ENCODE data around the gene PLSCR4.
"Not testable (repeated sequence)": the region's sequence is repeated elsewhere in the genome, so short reads cannot be mapped to it uniquely, and the experiment has no call there.

The PLSCR4 gene

GRCh38 chr3:146250449-146251382 is at the start of gene PLSCR4:
PLSCR4 (minus strand) TSS chr3:146251105; CDS start chr3:146222071, 29,034 bp downstream.
- DNase-seq: peak; percentile 21 to 76

GRCh38 chr3:146293401-146293800 is 42.5 kb upstream of the PLSCR4 start:
- DNase-seq: not testable (repeated sequence)

GRCh38 chr3:146283781-146284445 is 33.0 kb upstream of the PLSCR4 start:
- no peak for DNase-seq

DNA sequence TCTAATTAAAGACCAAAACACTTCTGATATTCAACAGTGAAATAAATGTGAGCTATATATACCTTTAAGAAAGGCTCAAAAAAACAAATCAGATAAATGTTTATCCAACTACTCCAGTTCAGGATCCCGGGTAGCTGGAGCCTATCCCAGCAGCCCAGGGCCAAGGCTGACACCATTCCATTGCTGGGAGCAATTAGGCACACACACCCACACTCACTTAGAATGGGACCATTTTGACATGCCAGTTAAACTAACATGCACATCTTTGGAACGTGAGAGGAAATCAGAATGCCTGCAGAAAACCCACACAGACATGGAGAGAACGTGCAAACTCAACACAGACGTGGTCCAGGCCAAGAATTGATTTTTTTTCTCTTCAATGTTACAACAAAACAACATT is 30.0 kb upstream of the PLSCR4 start:
- no peak for DNase-seq

DNA sequence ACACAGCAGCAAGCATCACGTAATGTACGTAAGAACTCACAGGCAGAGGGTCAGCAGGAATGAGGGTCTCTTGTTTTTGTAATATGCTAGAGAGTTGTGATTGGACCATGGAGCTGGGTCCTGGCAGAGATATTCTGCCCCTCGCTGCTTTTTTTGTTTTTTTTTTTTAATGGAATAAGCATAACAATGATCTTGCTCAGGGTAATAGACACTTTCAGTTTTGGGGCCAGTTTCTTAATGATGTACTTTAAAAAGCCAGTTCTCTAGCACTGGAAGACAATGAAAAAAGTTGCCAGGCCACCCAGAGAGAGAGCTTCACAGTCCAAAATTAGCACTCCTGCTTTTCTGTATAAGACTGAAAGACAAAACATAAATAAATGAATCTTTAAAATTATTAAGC is 29.0 kb upstream of the PLSCR4 start:
- DNase-seq: no peak

DNA sequence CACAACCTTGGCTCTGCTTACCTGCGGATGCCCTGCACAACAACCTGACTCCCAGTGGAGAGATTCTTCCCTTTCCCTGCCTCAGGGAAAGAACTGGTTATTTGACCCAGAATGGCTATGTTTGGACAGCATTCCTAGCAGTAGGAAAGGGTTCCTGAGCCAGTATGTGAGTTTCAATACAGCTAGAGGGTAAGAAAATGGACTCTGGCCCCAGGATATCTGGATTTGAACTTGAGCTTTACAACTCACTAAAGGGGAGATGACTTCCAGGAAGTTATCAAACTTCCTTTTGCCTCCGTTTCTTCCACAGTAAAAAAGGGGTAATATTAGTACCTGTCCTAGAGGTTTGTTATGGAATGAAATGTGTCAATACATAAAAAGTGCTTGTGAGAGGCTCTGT is 28.1 kb upstream of the PLSCR4 start:
- no peak for DNase-seq

DNA sequence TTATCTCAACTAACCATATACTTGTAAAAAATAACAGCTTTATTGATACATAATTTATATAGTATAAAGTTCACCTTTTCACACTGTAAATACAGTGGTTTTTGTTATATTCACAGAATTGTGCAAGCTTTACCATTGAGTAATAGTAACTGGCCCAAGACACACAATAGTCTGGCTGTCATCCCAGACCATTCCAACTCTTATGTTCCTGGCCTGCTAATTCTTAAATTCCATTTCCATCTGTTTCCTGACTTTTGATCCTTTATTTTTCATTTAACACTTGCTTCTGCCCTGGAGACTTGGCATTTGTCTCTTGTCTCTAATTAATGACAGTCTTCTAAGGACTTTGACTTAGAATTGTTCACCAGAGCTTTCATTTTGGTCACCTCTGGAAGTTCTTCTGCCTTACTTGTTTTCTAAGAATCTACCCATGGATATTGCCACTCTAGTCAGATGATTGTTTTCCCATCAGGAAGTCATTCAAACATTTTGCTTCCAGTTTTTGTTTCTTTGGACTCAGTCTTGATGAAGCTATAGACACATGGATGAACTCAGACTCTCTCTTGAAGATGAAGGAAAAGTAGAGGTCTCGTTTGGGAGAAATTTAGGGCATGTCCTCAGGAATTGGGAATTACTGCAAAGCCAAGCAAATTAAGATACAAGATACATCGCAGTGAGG is 27.2 kb upstream of the PLSCR4 start:
- DNase-seq: no peak

DNA sequence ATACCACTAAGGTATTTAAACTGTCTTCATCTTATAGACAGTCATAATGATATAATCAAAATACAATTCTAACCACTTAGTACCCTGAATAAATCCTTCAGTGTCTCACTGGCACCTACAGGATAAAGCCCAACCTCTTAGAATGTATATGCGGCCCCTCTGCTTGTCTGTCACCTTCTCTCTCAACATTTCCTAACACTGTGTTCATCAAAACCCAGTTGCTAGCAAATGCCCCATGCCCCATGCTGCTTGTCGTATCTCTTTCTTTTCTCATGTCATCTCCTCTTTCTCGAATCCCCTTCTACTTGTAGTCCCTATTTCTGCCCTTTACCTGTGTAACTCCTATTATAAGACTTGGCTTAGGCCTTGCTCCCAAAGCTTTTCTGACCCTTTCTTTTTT is 24.6 kb upstream of the PLSCR4 start:
- no peak for DNase-seq

- no peak for DNase-seq
Observed at GRCh38 chr3:146274833-146275232, 23.9 kb upstream of the PLSCR4 start.

DNA sequence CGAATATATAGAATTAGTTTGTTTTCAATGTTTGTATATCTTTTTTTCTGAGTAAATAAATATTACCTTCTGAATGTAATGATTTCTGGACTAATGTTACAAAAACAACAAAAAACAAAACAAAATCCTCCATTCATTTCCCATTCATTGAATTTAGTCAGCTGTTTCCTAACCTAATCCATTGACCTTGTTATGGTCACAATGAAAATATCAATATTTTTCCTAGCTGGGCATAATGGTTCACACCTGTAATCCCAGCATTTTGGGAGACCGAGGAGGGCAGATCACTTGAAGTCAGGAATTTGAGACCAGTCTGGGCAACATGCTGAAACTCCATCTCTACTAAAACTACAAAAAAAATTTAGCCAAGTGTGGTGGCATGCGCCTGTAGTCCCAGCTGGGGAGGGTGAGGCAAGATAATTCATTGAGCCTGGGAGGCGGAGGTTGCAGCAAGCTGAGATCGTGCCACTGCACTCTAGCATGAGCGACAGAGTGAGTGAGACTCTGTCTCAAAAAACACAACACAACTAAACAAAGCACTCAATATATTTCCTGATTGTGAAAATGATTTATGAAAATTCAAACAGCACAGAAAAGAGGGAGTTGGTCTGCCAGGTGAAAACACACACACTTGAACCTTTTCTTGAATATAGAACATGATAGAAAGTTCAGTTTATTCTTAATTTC is 23.0 kb upstream of the PLSCR4 start:
- no peak for DNase-seq

GRCh38 chr3:146271180-146271579 is 20.3 kb upstream of the PLSCR4 start:
- no peak for DNase-seq

DNA sequence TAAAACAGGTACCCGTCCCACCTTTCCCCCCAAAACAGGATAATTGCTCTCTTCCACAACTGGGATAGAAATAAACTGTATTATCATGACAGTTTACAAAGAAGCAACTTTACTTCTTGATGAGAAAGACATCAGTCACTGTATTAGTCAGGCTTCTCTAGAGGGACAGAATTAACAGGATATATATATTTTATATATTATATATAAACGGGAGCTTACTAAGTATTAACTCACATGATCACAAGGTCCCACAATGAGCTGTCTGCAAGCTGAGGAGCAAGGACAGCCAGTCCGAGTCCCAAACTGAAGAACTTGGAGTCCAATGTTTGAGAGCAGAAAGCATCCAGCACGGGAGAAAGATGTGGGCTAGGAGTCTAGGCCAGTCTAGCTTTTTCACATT is 18.4 kb upstream of the PLSCR4 start:
- DNase-seq: no peak

- DNase-seq: no peak
Observed at GRCh38 chr3:146268535-146269219, 17.8 kb upstream of the PLSCR4 start.

GRCh38 chr3:146265720-146266119 is 14.8 kb upstream of the PLSCR4 start:
- DNase-seq: no peak

DNA sequence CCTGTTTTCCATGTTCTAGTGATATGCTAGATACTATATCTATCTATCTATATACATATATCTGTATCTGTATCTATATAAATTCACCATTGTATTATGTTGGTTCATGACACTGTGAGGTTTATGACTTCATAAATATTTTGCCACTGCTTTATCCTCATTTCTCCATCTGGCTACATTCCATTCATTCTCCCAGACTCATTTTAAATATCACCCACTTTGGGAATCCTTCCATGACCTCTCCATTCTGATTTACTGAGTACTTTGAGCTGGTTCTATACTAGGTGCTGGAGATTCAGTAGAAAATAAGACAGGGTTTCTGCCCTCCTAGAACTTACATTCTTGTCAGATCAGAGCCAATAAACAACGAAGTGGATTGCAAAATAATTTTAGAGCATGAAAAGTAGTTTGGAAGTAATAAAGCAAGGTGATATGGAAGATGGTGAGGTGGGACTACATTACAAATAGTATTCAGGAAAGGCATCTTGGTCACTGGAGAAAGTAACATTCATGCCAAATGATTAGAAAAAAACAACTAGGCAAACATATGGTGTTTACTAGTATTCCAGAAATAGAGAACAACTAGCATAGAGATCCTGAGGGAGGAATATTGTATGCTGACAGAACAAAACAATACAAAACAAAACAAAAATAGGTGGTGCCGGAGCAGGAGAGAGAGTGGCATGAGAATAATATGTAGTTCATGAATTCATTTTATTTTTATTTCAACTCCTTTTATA is 11.6 kb upstream of the PLSCR4 start:
- no peak for DNase-seq

- DNase-seq: no peak
Observed at GRCh38 chr3:146259880-146260589, 9.1 kb upstream of the PLSCR4 start.

DNA sequence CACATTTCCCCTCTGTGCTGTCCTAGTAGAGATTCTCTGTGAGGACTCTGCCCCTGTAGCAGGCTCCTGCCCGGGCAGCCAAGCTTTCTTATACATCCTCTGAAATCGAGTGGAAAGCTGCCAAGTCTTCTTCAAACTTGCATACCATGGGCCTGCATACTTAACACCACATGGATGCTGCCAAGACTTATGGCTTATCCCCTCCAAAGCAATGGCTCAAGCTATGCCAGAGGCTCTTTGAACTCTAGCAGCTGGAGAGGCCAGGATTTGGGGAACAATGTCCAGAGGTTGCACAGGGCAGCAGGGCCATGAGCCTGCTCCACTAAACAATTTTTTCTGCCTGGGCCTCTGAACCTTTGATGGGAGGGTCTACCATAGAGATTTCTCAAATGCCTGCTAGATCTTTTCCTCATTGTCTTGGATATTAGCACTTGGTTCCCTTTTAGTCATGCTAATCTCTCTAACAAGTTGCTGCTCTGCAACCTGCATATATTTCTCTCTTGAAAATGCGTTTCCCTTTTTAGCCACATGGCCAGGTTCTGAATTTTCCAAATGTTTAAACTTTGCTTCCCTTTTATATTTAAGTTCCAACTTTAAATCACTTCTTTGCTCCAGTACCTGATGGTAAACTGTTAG is 6.1 kb upstream of the PLSCR4 start:
- no peak for DNase-seq

- DNase-seq: not testable (repeated sequence)
Observed at GRCh38 chr3:146252445-146252844, 1.5 kb upstream of the PLSCR4 start.

- DNase-seq: no peak
Observed at GRCh38 chr3:146249921-146250320, 984 bp downstream of the PLSCR4 start.

- no peak for DNase-seq
Observed at GRCh38 chr3:146247911-146248310, 3.0 kb downstream of the PLSCR4 start.
